AG04450 (cell line): ENCODE measurements around the gene IRAK3. TPM values are rescaled to one million over a fixed set of nuclear protein-coding genes. Genes with fewer than 3 reads are reported as not detected.

ENCODE experiments used
- CTCF ChIA-PET: fragments of 300-600, 350-600 bp; formaldehyde crosslinking; extraction: SDS; loops from one replicate; lab custom pipeline; 2022; ENCODE audit warnings: antibody characterized with exemption, inconsistent platforms; lab: Charles Lee
- POLR2A ChIA-PET: fragments of 350-600 bp; formaldehyde crosslinking; extraction: SDS; loops from one replicate; lab custom pipeline; 2021; ENCODE audit warnings: antibody characterized with exemption, inconsistent platforms; lab: Yijun Ruan, JAX
- DNase-seq: peaks from one replicate; pipeline ENCODE4 v3.0.0-alpha.2; 2011; ENCODE audit warnings: low read depth, low spot score
- H3K27ac ChIP-seq: one replicate; pipeline ENCODE4 v1.5.1; 2012; ENCODE audit warnings: low read depth, low read length, control low read depth
- H3K27me3 ChIP-seq: one replicate; pipeline ENCODE4 v1.6.0; 2012; ENCODE audit warnings: low read length; ENCODE audit not compliant: control insufficient read depth, insufficient read depth
- H3K4me3 ChIP-seq: 2 replicates; pipeline ENCODE4 v1.5.1; 2011; ENCODE audit warnings: mild to moderate bottlenecking, low read depth, low read length, control low read depth
- H3K9me3 ChIP-seq: 2 replicates; pipeline ENCODE4 v1.5.1; 2012; ENCODE audit warnings: low read length; ENCODE audit not compliant: control insufficient read depth, insufficient read depth
- polyA plus RNA-seq: library from polyadenylated mRNA; depleted of rRNA; stranded (reverse); fragments of >200 nt; gene quantifications from 2 replicates; pipeline ENCODE4 v1.2.3, GENCODE V29; 2011
- TF ChIP-seq, protein P1 (sequence below): IDR thresholded peaks from 2 replicates; pipeline ENCODE4 v1.5.1; 2011; ENCODE audit warnings: low read depth, low read length, control low read depth, inconsistent platforms

IRAK3 gene
- polyA plus RNA-seq, 1 experiment, result 3.4 TPM

DNA sequence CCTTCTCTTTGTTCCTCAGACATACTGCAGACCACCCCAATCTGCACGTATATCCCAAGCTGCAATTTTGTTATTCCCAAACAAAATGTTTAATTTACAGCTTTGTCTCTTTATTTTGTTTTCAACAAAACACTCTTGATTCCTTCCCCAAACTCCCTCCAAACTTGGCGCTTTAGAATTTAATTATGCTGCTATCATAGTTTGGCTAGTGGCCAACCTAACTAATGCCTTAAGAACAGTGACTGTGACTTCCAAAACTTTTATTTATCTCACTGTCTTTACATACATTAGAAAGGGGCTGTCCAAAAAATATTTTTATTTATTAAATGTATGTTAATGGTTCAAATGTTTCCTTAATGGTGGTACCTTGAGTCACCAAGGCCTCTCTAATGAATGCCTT lies 26.3 kb upstream of the IRAK3 start:
- no peak overlapping the region for H3K27ac ChIP-seq
- H3K27me3 ChIP-seq, result no peaks in the 10 kb centered on the region
- H3K9me3 ChIP-seq, result peaks cover 15% of the 10 kb centered on the region
- DNase-seq, result no peak
- no peak overlapping the region for H3K4me3 ChIP-seq
- ChIA-PET CTCF (no interaction called here), POLR2A (no interaction called here)
- TF ChIP-seq, protein P1, sequence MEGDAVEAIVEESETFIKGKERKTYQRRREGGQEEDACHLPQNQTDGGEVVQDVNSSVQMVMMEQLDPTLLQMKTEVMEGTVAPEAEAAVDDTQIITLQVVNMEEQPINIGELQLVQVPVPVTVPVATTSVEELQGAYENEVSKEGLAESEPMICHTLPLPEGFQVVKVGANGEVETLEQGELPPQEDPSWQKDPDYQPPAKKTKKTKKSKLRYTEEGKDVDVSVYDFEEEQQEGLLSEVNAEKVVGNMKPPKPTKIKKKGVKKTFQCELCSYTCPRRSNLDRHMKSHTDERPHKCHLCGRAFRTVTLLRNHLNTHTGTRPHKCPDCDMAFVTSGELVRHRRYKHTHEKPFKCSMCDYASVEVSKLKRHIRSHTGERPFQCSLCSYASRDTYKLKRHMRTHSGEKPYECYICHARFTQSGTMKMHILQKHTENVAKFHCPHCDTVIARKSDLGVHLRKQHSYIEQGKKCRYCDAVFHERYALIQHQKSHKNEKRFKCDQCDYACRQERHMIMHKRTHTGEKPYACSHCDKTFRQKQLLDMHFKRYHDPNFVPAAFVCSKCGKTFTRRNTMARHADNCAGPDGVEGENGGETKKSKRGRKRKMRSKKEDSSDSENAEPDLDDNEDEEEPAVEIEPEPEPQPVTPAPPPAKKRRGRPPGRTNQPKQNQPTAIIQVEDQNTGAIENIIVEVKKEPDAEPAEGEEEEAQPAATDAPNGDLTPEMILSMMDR, result no peak

DNA sequence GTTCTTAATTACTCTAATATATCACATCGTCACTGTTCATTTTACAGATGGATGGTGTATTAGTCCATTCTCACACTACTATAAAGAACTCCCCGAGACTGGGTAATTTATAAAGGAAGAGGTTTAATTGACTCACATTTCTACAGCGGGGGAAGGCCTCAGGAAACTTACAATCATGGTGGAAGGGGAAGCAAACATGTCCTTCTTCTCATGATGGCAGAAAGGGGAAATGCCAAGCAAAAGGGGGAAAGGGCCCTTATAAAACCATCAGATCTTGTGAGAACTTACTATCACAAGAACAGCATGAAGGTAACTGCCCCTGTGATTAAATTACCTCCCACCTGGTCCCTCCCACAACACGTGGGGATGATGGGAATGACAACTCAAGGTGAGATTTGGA lies 25.7 kb upstream of the IRAK3 start:
- CTCF ChIA-PET, result no interaction called here
- DNase-seq, result no peak
- no peaks in the 10 kb centered on the region for H3K27me3 ChIP-seq
- TF ChIP-seq, protein P1, result no peak
- H3K27ac ChIP-seq, result no peak overlapping the region
- H3K4me3 ChIP-seq, result no peak overlapping the region
- POLR2A ChIA-PET, result no interaction called here
- H3K9me3 ChIP-seq, result peaks cover 15% of the 10 kb centered on the region

DNA sequence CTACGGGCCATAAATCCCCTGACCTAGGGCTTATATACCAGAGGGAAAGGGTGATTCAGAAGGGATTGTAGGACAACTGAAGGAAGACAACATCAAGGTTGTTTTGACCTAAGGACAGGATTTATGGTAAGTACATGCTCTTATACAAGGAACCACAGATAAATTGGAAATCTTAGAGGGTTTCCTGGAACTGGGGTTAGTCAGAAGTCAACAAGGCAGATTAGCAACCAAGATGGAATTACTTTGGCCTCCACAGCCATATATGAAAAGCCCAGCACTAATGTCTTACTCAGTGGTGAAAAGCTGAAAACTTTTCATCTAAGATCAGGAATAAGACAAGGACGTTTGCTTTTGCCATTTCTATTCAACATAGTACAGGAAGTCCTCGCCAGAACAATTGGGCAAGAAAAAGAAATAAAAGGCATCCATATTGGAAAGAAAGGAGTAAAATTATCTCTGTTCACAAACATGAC lies 24.6 kb upstream of the IRAK3 start:
- CTCF ChIA-PET, result no interaction called here
- TF ChIP-seq, protein P1, result no peak
- Histone ChIP-seq H3K27me3 (no peaks in the 10 kb centered on the region), H3K4me3 (no peak overlapping the region), H3K9me3 (peaks cover 15% of the 10 kb centered on the region), H3K27ac (no peak overlapping the region)
- POLR2A ChIA-PET, result no interaction called here
- no peak for DNase-seq

DNA sequence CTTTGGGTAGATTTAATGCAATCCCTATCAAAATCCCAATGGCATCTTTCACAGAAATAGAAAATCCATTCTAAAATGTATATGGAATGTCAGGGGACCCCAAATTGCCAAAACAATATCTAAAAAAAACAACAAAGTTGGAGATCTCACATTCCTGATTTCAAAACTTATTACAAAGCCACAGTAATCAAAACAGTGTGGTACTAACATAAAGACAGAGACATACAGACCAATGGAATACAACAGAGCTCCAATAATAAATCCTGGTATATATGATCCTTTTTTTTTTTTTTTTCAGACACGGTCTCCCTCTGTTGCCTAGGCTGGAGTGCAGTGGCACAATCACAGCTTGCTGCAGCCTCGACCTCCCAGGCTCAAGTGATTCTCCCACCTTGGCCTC lies 23.9 kb upstream of the IRAK3 start:
- Histone ChIP-seq H3K9me3 (peaks cover 17% of the 10 kb centered on the region), H3K4me3 (no peak overlapping the region), H3K27me3 (no peaks in the 10 kb centered on the region), H3K27ac (no peak overlapping the region)
- ChIA-PET CTCF (no interaction called here), POLR2A (no interaction called here)
- TF ChIP-seq, protein P1, result no peak
- no peak for DNase-seq

DNA sequence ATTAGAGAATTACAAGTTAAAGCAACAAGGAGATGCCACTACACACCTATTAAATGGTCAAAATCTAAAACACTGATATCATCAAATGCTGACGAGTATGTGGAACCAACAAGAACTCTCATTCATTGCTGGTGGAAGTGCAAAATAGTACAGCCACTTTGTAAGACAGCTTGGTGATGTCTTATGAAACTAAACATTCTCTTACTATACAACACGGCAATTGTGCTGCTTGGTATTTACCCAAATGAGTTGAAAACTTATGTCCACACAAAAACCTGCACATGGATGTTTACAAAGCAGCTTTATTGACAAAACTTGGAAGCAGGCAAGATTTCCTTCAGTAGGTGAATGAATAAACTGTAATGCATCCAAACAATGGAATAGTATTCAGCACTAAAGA lies 22.5 kb upstream of the IRAK3 start:
- no peak overlapping the region for H3K27ac ChIP-seq
- CTCF ChIA-PET, result no interaction called here
- DNase-seq, result no peak
- H3K9me3 ChIP-seq, result peaks cover 8% of the 10 kb centered on the region
- POLR2A ChIA-PET, result no interaction called here
- H3K4me3 ChIP-seq, result no peak overlapping the region
- TF ChIP-seq, protein P1, result no peak
- H3K27me3 ChIP-seq, result no peaks in the 10 kb centered on the region
